Iris pigment epithelial cell (primary cell): Measurements from ENCODE around the gene MKRN1.
"Not testable (repeated sequence)": the region's sequence is repeated elsewhere in the genome, so short reads cannot be mapped to it uniquely, and the experiment has no call there.

Experiments
- DNase-seq: peaks from one replicate; pipeline ENCODE4 v3.0.0-alpha.2; 2011; ENCODE audit warnings: low read depth

MKRN1 gene

DNA sequence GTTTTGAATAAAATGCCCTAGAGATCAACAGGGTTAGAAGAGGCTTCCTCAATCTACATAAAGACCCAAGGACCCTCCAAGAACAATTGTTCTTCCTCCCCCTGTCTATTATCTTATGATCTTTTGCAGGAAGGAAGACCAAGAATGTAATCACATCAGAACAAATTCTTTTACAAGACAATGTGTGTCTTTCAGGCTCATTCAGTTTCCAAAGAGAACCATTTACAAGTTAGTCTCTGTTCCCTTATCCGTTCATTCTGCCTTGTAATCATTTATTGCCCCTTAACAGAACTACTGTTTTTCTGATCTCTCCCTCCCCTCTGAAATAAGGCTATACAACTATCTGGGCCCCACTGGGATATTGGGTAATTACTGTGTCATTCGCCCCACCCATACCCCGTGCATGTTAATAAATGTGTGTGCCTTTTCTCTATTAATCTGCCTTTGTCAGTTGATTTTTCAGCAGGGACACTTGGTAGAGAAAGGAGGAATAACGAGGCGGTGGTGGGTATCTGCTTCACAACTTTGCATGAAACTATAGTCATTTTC lies 5.7 kb upstream of the MKRN1 start:
- DNase-seq = no peak

DNA sequence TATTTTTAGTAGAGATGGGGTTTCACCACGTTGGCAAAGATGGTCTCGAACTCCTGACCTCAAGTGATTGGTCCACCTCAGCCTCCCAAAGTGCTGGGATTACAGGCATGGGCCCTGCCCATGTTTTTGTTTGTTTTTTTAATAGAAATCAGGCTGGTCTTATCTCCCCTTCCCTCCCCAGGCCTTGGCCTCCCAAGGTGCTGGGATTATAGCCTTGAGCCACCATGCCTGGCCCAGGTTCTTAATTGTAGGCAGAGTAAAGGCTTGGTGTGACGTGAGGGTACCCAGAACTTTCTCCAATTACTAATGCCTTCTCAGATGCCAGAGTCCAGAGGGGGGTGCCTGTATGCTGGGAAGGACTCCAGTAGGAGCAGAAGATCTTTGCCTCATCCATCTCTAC lies 5.2 kb upstream of the MKRN1 start:
- no peak for DNase-seq

DNA sequence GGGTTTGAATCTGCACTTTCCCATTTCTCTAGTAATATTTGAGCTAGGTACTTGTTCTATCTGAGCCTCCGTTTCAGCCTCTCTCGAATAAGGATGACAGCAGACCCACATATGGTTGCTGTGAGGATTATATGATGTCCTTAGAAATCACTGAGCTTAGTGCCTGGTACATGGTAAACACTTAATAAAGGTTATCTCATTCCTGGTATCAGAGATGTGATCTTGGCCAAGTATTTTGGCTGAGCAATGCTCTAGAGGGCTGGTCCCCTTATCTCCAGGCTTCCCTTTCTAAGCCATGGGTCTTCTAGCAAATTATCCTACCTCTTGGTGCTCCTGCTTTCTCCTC lies 407 bp upstream of the MKRN1 start:
- no peak for DNase-seq

DNA sequence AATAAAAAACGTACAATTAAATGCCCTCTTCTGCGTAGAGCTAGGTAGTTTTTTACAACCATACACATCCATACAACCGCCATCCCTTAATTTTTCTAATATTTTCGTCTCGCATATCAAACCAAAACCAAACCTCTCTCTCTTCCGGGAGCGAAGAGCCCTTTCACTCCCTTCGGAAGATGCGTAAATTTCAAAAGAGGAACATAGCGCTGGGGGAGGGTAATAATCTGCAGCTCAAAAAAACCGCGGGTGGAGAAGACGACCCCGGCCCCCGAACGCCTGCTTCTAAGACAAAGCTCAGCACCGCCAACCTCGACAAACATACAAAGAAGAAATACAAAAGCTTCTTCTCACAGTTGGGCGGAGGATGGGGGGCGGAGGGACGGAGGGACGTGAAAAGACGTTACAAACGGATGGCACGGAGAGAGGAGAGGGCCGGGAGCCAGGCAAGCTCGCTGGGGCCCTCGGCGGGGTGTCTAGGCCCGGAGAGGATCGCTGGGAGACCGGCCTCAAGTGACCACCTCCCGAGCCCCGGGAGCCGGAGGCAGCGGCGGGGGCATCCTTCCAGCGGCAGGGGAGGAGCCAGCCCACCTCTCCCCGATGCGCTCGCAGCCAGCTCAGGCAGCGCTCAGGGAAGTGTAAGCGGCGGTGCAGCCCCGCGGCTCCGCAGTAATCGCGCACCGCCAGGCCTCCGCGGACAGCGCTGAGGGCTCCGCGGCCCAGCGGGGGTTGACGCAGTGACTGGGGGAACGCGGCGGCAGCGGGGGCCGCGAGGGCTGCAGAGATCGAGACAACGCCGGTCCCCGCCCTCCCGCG lies 851 bp downstream of the MKRN1 start:
- DNase-seq = peak; percentile 49

DNA sequence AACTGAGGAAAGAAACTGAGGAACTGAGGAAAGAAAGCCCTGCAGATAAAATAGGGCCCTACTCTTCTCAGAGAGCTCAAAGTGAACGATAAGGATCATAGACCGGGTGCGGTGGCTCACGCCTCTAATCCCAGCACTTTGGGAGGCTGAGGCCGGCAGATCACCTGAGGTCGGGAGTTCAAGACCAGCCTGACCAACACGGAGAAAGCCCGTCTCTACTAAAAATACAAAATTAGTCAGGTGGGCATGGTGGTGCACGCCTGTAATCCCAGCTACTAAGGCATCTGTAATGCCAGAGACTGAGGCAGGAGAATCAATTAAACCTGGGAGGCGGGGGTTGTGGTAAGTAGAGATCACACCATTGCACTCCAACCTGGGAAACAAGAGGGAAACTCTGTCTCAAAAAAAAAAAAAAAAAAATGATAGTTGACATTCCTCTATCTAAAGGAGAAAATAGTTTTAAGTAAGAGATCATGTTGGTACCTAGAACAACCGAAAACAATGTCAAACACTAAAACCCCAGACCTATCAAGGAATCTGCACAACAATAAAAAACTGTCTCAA lies 2.5 kb downstream of the MKRN1 start:
- DNase-seq = no peak

DNA sequence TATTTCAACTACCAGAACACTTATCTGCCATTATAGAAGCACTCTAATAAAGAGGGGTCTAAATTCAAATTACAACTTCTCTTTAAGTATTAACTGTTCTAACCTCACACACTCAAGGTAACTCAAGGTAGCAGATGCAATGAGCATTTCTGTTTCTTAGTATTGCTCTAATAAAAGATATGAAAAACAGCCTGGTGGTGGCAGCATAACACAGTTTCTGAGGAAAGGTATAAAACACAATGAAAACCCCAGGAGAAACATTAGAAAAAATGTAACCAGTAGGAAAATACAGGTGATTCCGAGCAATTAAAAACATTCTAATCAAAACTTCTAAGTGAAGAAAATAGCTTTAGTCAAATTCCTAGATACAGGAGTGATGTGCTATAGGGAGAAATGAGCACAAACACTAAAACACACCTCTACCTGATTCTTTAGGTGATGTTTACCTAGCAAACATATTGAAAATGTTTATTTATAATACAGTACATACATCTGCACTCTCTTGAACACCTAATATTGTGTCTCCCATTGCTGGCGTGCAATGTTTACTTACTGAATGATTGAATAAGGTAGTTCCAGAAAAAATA lies 3.5 kb downstream of the MKRN1 start:
- peak; percentile 27 for DNase-seq

DNA sequence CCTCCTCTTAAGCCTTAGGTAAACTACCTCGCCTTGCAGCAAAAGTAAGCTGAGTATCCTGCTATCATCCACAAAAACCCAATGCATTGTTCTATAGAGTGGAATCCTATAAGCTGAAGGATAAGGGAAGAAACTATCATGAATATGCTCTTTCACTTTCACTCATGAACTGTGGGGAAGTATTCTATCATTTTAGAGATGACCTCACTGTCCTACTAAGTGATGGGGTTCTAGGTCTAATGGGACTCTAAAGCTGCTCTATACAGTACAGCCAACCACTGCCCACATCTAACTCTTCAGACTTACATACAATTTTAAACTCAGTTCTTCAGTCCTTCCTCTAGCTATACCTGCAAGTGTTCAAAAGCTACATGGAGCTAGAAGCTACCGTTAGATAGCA lies 16.2 kb downstream of the MKRN1 start:
- DNase-seq = no peak

DNA sequence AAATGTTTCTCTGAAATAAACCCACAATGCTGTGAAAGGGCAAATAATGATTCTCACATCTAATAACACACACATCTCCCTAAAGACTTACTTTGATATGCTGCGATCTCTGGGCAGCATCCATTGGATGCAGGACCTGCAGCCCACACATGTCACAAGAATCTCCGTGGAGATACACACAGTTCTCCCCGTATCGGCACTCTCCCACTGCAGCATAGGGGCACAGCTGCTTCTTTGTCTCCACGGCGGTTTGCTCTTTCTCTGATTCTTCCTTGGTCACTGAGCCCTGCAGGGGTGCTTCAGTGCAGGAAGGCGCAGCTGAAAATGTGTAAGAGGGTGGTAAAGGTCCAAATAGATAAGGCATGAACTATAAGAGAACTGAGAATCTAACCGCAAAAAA lies 20.4 kb downstream of the MKRN1 start:
- DNase-seq = no peak

DNA sequence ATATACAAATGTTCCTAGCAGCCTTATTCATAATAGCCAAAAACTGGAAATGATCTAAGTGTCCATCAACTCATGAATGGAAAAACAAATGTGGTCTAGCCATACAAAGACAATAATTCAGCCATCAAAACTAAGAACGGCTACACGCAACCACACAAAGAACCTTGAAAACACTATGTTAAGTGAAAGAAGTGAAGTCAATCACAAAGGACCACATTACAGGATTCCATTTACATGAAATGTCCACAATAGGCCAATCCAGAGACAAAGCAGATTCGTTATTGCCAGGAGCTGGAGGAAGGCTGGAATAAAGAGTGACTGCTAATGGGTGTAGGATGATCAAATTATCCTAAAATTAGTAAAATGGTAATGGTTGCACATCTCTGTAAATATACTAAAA lies 21.1 kb downstream of the MKRN1 start:
- no peak for DNase-seq

DNA sequence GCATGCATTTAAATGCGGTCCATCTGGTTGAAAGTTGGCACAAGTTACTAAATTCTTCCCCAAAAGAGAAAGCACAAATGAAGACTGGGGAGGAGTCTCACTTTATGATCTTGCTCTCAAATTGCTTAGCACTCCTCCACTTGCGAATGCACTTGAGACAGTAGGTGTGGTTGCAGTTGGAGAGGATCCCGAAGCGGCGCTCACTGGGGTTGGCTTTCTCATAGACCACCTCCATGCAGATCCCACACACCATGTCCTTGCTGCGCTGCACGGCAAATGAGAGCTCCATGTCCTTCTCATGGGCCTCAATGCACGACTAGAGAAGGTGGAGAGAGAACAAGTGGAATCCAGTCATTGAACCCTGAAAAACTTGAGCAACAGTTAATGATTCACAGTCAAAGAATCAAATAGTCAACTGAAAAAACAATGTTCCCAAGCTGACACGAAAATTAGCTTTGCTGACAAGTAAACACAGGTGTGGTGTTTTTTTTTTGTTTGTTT lies 22.7 kb downstream of the MKRN1 start:
- DNase-seq = no peak

DNA sequence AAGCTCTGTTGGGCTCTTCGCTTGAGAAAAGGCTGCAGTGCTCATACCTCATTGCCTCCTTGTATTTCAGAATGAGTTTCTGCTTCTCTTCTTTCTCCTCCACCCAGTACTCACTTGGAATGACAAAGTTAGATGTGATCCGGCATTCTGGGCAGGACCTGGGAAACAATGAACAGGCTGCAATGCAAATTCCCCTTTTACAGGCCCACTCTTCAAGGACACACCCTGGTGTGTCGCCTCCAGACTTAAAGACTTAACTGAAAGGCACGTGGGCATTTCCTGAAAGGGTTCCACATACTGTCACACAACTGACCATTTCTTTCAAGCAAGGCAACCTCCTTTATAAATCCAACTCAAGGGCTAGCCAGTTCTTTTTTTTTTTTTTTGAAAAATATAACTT lies 23.6 kb downstream of the MKRN1 start:
- DNase-seq = no peak

DNA sequence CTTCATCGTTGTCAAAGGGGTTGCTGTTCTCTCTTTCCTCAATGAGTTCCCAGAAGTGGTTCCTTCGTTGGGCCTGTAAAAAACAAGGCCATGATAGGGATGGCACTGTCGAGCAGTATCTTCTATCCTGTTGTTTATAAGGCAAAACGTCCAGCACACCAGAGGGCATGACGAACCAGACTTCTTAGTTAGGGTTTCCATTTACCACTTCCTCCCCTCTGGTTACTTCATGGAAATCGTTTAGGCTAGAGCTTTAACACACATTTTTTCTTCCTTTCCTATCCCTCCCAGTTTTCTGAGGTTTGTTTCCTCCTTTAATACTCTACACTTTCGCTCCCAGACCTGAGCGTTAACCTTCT lies 24.7 kb downstream of the MKRN1 start:
- DNase-seq = no peak

DNA sequence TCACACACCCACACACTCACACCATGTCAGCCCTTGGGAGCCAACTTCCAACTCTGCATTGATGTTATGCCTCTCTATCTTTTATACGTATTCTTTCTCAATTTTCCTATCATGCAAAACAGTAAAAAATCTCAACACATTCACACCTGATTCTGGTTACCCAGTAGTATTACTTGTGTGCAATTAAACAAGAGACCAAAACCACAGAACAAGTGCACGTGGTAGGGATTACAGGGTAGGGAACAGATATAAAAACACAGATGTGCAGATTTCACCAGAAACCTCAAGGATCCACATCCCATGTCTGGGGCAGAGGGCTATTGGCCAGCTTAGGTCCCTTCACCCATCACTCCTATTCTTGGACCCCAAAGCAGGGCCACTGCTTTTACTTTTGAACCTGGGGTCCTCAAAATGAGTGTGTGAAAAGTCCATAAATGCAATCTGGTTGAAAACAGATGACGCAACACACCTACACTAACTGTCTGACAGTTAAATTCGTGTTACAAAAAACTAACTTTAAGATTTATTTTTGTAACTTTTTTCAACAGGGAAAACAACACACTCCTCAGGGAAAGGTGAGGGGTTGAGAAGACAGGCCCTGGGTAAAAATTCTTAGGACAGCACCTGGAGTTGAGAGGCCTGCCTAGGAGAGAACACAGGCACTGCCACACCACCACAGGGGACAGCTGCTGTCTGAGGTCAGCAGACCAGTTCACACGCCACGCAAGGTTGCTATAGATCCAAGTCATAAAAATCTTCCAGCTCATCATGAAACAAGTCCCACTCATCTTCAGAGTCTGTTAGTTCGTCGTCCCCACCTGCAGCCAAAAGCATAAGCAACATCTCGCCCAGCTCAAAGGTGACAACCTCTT lies 25.3 kb downstream of the MKRN1 start:
- DNase-seq = not testable (repeated sequence)

DNA sequence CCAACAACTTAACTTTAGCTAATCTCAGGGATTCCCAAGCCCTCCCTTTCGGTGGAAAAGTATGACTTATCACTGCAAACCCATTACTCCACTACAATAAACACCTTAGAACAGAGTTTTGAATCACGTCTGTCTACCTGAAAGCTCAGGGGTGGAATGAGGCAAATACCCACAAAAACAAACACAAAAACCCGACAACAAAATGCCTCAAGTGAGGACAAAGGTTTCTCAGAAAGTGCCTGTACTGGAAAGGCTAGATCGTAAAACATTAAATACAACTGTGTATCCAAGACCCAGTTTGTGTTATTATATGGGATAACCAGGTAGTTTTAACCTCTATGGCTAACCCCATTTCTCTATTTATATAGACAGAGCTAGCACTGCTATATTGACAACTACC lies 26.0 kb downstream of the MKRN1 start:
- no peak for DNase-seq

DNA sequence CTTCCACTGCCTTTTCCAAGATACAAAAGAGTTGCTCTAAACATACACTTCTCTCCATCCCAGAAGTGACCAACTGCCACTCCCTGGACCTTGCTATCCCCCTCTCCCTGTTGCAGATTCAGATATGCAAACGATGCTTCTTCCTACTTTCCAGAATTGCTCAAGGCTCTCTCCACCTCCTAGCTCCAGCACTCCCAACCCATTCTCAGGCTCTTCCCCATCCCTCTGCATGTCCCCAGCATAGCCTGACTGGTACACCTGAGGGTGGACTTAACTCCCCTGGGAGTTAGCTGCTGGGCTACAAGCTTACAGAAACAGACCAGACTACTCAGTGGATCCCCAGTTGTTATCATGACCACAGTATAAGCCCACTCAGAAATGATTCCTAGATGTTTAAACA lies 27.6 kb downstream of the MKRN1 start:
- DNase-seq = no peak

DNA sequence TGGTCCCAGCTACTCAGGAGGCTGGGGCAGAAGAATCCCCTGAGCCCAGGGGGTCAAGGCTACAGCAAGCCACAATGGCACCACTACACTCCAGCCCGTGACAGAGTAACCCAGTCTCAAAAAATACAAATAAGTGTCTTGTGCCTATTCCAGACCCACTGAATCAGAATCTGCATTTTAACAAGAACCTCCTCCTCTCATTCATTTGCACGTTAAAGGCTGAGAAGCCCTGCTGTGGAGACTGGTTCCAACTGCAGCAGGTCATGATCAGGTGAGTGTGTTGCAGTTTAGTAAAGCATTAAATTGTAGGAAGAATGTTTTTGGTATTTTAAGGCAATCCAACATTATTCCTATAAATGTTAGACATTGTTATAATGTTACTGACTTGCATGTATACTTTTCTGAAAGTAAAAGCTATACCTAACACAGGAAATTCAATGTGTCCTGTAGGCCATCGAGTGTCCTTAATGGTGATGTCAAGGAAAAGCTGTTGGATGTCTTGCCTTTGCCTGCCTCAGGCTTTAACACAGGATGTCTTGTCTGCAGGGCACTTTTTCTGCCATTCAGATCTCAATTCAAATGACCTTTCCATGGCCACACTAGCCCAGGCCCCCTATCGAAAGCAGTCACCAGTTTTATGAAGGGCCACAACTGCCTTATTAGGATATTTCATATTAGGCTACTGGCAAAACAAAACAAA lies 30.4 kb downstream of the MKRN1 start:
- DNase-seq = no peak

DNA sequence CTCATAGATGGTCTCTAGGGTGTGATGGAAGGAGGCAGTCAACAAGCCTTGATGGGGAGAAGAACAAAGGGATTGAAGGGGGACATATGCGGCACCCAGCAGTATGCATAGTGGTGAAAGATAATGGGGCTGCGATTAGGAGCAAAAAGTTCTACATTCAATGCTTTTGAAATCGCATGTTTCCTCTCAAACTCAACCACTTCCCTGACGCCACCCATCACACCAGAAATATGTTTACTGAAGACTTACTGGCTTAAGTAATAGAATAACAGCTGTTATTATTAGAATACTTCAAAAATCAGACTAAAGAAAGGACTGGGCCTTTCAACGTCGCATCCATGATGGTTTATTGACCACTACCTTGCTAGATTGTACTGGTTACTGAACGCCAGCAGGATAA lies 31.5 kb downstream of the MKRN1 start:
- no peak for DNase-seq

DNA sequence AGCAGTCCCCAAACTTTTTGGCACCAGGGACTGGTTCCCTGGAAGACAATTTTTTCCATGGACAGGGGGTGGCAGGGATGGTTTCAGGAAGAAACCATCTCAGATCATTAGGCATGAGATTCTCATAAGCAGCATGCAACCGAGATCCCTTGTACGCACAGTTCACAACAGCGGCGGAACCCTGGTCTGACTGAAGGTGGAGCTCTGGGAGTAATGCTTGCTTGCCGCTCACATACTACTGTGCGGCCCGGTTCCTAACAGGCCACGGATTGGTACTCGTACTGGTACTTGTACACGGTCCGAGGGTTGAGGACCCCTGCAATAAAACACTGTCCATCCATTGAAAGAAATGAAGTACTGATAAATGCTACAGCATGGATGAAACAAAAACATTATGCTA lies 32.8 kb downstream of the MKRN1 start:
- DNase-seq = no peak

DNA sequence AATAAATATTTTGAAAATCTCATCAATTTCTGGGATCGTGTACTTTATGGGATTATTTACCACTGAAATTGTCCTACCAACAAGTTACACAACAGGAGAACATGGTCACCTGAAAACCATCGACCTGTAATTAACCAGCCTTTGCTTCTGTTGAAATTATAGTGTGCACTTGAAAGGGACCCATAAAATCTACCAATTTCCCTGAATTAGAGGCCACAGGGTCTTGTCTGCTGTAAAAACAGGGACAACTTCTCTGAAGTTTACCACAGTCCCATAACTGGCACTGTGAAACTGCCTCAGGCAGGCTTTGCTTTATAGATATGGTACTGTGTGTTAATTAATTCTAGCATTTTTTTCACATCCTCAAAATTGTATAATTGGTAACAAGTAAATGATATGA lies 37.8 kb downstream of the MKRN1 start:
- no peak for DNase-seq

DNA sequence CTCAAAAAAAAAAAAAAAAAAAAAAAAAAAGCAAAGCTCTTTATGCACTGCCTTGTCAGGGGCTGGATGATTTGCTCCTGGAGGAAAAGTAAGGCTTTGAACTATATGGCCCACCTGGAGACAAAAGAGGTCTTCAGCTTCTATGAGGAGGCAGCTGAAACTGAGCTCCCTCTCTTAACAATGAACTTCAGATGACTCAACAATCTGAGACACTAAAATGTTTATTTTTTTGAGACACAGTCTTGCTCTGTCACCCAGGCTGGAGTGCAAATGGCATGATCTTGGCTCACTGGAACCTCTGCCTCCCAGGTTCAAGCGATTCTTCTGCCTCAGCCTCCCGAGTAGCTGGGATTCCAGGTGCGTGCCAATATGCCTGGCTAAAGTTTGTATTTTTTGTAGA lies 38.7 kb downstream of the MKRN1 start:
- DNase-seq = no peak

DNA sequence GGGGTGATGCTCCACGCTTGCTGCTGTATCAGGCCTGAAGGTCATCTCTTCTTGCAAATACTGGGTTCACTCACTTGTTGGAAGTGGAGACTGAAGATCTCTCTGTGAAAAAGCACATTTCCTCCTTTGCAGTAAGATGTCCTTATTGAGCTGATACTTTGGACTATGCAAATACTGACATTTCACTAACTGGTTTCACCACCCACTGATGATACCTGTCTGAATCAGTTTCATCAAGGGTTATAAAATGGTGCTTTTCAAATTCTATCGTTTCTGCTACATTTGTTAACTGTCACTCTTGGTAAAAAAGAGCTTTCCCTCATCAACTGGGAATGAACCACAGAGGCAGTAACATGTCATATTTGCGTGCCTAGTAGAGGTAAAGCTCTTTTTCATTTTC lies 39.9 kb downstream of the MKRN1 start:
- DNase-seq = no peak
